HG03460 (cell line): Measurements from ENCODE around the gene LMBR1.
"Not testable (repeated sequence)": the region's sequence is repeated elsewhere in the genome, so short reads cannot be mapped to it uniquely, and the experiment has no call there.

Experiments
- ATAC-seq: cut with Tn5 transposase; IDR thresholded peaks from one replicate; pipeline ENCODE4 v1.9.1; 2021; ENCODE audit not compliant: unreplicated experiment

LMBR1 gene

DNA sequence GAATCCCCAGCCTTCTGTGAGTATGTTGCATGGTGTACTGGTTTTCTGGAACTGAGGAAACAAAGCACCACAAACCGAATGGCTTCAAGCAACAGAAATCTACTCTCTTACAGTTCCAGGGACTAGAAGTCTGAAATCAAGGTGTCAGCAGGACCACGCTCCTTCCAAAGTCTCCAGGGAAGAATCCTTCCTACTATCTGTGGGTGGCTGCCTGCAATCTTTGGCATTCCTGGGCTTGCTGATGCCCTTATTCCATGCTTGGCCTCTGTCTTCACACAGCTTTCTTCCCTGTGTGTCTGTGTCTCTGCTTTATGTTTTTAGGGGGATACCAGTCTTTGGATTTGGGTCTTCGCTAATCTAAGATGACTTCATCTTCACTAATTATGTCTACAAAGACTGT lies 81.3 kb downstream of the LMBR1 start:
- ATAC-seq: no peak

DNA sequence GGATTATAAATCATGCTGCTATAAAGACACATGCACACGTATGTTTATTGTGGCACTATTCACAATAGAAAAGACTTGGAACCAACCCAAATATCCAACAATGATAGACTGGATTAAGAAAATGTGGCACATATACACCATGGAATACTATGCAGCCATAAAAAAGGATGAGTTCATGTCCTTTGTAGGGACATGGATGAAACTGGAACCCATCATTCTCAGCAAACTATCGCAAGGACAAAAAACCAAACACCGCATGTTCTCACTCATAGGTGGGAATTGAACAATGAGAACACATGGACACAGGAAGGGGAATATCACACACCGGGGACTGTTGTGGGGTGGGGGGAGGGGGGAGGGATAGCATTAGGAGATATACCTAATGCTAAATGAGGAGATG lies 89.3 kb downstream of the LMBR1 start:
- ATAC-seq: not testable (repeated sequence)

DNA sequence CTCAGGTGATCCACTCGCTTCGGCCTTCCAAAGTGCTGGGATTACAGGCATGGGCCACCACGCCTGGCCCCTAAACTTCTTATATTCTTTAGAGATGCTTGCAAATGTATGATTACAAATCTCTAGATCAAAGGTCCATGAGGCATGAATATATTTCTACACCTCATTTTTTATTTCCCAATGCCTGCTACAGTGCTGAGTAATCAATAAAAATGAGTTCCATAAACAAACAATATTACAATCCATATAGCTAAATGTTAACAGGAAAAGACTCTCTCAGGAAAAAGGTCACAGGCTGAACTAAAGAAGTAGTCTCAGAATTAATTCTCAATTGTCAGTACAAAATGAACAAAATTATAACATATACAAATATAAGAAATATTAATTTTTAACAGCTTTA lies 90.8 kb downstream of the LMBR1 start:
- ATAC-seq: no peak

DNA sequence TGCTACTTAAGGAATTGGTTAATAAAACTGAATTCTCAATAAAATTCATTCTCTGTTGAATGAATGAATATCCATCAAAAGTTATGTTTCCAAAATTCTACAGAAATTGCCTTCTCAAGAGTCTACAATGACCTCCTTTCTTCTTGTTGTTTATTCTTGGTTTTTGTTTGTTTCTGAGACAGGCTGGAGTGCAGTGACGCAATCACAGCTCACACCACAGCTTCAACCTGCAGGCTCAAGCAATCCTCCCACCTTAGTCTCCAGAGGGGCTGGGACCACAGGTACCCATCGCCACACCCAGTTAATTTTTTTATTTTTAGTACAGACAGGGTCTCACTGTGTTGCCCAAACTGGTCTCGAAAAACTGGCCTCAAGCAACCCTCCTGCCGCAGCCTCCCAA lies 97.6 kb downstream of the LMBR1 start:
- no peak for ATAC-seq

DNA sequence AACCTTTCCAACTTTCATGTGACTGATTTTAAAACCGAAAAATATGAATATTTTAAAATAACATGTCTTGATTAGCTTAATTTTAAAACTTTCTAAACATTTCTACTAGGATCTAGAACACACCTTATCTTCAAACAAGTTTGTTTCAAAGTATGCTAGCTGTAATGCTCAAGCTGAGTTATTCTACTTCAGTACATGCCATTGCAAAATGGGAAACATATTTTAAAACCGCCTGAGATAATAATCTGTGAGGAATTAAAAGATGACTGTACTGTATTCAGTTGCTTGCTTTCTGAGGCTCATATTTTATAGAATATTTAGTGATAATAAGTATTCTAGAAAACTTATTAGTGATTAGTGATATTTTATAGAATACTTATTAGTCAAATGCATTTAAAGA lies 99.6 kb downstream of the LMBR1 start:
- ATAC-seq: no peak

DNA sequence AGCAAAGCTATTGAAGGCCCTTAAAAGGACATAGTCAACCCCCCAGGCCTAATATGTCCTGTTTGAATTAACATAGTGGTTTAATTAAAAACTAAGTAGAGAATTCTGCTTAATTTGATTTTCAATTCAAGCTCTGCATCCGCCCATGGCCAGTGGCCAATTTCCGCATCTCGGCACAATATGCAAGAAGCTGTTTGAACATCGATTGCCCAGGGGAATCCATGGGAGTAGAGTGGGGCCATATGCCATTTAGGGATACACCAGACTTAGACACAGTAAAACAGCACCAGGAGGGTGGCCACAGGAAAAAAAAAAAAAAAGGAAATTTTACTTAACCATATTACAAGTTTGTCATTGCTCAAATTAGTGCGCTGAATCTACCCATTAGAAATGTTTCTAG lies 100.4 kb downstream of the LMBR1 start:
- ATAC-seq: no peak

DNA sequence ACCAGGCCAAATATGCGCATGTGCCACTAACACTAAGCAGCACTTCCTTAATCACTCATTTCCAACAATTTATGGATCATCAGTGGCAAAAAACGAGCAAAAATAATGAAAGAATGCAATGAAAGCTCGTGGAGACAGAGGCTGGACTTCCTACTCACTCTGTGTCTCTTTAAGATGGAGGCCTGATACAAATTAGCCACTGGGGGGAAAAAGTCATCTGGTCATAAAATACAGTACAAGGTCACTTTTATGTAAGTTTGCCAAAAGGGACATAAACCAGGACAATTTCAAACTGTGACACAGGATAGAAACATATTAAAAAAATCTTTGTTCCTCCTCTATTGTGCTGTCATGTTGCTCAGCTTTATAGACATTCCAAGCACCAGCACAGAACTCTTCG lies 101.7 kb downstream of the LMBR1 start:
- no peak for ATAC-seq

DNA sequence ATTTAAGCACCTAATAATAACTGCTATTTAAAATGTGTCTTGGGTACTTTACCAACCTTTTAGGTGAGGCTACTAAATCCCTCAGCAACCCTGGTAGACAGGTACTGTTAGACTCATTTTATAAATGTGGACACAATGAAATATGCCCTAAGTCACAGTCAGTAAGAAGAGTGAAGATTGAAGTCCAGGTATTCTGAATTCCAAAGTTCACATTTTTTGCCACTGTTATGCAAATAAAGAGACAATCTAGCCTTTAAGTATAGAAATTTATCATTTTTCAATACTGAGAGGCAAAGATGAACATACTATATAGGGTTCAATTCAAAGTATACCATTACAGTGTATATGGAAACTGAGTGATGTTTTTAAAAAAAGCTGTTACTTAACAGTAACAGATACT lies 102.7 kb downstream of the LMBR1 start:
- ATAC-seq: no peak

DNA sequence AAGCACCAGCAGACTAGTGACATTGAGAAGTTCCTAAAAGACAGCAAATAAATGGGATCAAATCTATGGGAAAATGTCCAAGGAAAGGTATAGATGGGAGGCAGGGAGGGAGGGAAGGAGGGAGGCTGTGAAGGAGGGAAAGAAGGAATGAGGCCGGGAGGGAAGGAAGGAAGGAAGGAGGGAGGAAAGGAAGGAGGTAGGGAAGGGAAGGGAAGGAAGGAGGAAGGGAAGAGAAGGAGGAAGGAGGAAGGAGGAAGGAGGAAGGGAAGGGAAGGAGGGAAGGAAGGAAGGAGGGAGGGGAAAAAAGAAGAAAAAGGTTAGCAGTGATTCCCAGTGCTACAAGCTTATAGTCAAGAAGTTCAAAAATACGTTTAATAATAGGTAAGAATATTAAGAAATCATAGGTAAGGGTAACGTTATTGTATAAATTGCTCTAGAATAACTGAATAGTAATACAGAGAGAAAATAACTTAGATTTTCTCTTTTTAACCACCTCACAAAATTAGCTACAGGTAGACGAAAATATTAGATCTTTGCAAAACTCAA lies 106.9 kb downstream of the LMBR1 start:
- no peak for ATAC-seq

DNA sequence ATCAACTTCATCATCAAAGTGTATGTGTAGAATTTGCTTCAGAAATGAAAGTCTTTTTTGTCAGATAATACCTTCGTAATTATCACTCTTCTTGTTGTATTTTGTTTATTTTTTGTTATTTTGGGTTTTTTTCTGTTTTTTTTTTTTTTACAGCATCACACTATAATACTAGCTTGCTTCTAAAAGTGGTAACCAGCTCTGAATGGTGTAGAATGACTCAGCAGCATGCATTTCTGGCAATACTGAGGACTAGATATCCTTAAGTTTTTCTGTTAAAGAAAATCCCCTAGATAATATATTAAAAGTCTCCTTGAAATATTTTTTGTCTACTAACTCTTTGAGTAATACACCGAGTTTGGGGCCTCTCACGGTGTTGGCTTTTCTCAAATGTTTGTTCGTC lies 109.1 kb downstream of the LMBR1 start:
- ATAC-seq: no peak

DNA sequence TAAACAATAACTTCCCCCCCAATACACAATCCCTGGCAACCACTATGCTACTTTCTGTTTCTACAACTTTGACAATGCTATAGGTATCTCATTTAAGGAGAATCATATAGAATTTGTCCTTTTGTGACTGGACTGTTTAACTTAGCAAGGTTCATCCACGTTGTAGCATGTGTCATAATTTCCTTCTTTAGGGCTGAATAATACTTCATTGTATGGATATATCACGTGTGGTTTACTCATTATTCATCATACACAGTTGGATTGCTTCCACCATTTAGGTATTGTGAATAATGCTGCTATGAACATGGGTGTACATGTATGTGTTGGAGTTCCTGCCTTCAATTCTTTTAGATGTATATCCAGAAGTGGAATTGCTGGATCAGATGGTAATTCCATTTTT lies 111.0 kb downstream of the LMBR1 start:
- ATAC-seq: no peak

DNA sequence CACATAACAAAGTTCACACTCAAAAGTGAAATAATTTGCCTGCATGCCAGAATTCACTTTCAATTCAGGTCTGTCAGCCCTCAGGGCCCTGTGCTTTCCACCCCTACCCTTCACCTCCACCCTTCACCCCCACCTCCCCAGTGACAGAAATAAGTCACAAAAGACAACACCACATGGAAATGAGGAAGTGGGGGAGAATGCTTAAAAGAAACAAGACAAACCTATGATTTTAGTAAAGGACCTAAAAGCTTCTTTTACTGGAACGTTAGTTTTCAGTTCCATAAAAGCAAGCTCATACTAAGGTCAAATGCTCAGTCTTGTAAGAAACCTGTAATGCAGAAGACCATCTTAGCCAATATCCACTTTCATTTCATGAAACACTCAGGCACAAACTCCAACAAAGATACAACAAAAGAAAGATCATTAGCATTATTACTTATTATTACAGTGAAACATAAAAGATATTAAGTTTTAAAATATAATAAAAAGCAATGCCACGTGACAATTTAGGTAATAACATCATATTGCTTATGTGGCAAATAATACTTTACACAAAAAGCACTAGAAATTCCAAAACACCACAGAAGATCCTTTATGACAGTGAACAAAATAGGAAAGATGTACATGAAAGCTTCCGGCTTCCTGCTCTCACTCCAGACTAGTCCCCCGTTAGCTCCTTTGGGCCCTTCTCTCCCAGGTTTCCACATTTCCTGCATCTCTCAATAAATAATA lies 112.1 kb downstream of the LMBR1 start:
- peak; percentile 91 for ATAC-seq

DNA sequence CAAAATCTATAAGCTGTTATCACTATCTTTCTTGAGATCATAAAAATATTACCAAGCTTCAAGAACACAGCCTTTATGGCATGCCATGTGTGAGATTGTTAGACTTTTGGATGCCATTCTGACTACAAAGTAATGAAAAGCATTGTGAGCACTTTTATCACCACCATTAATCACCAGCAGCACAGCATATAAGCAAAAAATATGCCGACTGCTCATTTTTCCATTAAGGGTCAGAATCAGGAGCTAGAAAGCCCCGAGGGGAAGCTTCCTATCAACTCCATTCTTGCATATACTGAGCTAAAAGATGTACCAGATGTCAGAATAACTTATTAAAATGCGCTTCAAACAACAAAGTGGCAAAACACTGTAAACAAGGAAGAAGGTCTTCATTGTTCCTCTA lies 114.3 kb downstream of the LMBR1 start:
- ATAC-seq: no peak

DNA sequence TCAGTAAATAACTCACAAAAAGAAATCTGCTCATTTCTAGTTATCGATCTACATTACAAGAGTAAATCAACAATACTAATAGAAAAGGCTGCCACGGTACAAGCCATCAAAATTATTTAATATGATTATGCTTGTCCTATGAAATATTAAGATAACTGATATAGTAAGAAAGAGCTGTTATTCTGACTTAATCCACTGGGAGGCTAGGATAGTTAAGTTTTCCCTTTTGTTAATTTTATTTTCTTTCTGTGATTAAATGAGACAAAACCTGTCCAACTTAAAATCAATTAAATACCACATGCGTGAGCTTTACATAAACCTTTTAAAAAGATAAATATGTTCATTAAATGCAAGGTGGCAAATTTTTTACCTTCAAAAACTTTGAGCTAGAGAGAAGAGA lies 114.8 kb downstream of the LMBR1 start:
- no peak for ATAC-seq

DNA sequence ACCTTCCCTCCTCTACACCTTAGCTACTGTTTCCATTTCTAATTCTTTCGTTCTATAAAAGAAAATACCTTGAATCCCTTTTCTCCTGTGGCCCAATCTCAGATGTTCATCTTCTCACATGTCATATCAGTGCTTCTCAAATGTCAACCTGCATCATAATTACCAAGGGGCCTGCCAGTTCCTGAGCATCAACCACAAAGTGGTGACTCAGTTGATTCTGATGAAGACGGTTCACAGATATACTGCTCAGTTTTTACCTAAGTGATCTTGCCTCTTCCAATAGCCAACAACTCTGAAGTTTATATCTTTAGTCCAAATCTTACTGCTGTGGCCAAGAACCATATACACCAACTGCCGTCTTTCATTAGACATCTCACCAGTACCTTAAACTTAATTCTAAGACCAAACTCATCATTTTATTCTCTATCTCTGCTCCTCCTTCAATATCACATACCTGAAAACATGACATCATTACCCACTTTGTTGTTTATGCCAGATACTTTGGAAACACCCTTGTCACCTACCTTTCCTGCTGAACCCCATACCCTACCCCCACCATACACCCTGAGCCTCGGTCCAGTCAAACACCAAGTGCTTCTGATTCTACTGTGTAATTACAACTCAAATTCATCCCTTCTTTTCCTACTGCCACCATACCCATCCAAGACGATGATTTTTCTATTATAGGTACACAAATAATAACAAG lies 115.5 kb downstream of the LMBR1 start:
- no peak for ATAC-seq

DNA sequence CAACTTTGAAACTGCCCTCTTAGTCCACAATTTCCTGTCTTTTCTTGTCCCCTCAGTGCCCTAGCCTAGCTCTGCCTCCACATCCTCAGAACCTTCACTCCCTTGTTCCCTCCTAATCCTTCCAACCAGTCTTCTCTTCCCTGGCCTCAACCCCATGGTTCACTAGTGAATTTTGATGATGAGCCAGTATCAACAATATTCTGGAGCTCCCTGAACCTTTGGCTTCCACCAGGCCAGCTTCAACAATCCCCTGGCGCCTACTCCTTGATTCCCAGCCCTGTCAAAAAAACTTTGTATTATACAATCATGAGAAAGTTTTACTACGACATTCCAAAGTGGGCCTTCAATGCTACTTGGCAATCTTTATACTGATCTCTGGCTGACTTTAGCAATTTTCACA lies 116.5 kb downstream of the LMBR1 start:
- no peak for ATAC-seq

DNA sequence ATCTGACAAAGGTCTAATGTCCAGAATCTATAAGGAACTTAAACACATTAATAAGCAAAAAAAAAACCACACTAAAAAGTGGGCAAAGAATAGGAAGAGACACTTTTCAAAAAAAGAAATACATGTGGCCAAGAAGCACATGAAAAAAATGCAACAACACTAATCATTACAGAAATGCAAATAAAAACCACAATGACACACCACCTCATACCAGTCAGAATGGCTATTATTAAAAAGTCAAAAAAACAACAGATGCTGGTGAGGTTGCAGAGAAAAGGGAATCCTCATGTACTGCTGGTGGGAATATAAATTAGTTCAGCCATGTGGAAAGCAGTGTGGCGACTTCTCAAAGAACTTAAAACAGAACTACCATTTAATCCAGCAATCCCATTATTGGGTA lies 119.0 kb downstream of the LMBR1 start:
- peak; percentile 46 for ATAC-seq

DNA sequence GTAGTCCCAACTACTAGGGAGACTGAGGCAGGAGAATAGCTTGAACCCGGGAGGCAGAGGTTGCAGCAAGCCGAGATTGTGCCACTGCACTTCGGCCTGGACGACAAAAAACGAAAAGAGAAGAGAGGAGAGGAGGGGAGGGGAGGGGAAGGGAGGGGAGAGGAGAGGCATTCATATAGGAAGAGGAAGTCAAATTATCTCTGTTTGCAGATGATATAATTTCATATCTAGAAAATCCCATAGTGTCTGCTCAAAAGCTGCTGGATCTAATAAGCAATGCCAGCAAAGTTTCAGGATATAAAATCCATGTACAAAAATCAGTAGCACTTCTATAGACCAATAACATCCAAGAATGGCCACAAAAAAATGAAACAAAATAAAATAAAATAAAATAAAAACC lies 120.3 kb downstream of the LMBR1 start:
- ATAC-seq: no peak

DNA sequence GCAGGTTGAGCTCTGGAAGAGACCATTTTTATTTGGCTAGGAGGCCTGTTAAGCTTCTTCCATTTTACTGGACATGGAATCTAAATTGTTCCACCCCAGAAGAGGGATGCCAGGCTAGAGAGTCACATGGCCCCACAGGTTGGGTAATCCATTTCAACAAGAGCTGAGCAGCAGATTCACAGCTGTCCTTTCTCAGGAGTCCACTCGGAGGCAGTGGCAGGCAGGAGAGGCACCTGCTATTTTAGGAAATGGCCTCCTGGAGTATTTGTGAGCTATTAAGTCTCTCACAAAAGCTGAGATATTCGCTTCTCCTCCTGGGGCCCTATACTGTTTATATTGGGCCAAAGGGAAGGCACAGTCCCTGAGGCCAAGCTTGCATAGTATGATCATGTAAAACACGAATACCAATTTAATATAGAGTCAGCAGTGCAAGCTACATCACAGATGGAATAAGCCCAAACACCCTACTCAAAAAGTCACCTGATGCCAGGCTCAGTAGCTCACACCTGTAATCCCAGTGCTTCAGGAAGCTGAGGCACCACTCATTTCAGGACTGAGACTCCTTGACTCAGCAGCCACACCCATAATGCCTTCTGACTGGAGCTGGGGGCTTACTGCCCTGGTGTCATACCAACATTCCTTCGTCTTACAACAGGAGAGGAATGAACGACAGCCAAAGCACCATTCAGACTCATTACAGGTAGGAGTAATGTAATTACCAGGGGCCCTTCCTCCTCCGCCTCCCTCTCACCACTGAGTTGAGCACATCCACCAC lies 124.1 kb downstream of the LMBR1 start:
- no peak for ATAC-seq

DNA sequence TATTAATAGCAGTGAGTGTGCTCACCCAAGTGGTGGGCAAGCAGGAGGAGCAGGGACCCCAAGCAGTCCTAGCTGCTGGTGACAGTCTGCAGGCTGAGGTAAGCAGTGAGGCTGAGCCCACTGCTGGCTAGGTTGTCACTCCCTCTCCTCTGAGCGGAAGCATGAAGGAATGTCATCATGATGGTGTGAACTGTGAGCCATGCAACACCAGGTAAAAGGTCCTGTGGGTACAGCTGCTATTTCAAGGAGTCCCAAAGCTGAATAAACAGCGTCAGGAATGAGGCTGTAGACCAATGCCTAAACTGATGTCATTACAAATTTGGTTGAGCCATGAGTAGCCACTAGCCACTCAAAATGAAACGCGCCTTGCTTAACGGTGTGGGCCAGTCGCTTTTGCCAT lies 126.3 kb downstream of the LMBR1 start:
- ATAC-seq: no peak

DNA sequence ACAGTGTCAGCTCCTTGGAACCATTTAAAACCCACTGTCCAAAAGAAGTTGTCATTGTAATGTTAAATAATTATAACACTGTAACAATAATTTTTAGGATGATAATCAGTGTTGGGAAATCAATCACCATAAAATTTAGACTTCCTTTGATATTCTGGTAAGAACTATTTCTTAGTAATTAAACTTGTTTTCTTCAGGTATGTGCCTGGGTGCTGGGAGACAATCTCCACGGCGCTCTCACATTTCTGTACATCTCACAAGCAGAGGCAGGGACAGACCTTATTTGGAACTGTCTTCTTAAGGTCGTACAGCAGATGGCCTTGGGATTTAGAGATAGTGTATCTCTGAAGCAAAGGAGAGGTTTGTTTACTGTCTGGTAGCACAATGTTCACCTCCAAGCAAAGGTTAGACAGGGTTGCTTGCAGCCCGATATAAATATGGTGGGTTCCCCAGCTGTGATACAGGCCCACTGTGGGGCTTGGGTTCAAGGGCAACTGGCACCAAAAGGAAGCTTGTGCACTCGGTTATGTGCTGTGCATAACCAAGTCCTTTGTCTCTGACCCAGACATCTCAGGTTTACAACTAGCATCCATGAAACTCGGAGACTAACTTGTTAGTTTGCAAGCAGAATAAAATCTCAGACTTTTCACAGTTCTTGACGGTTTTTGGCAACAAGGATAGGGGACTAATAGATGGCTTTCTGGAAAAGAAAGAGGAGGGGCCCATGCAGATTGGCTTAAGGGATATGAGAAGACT lies 126.9 kb downstream of the LMBR1 start:
- no peak for ATAC-seq
